MM.1S (cell line): ENCODE measurements around the gene EID2B.

Source experiments
- DNase-seq: peaks from one replicate; pipeline ENCODE4 v3.0.0-alpha.2; 2015
- H2AFZ ChIP-seq: fragments of 300-600 bp; sonication (generic); 2 replicates; pipeline ENCODE4 v1.6.0; 2016; ENCODE audit warnings: antibody characterized with exemption, low read length
- H3F3A ChIP-seq: fragments of 300-600 bp; sonication (generic); 2 replicates; pipeline ENCODE4 v1.6.1; 2016; ENCODE audit warnings: mild to moderate bottlenecking, antibody characterized with exemption, low read length, moderate library complexity, mixed read lengths; ENCODE audit not compliant: insufficient read depth
- H3K27ac ChIP-seq: fragments of 300-600 bp; sonication (generic); 2 replicates; pipeline ENCODE4 v1.5.1; 2016; ENCODE audit warnings: mild to moderate bottlenecking, low read length
- H3K27me3 ChIP-seq: fragments of 300-600 bp; sonication (generic); replicated peaks from 2 replicates; pipeline ENCODE4 v1.6.0; 2016; ENCODE audit warnings: low read length; ENCODE audit not compliant: insufficient read depth
- H3K36me3 ChIP-seq: fragments of 300-600 bp; sonication (generic); replicated peaks from 2 replicates; pipeline ENCODE4 v1.6.1; 2016; ENCODE audit warnings: mild to moderate bottlenecking, low read length, mixed read lengths; ENCODE audit not compliant: insufficient read depth
- H3K4me1 ChIP-seq: fragments of 300-600 bp; sonication (generic); 2 replicates; pipeline ENCODE4 v1.6.1; 2016; ENCODE audit warnings: low read length, mixed read lengths
- H3K4me2 ChIP-seq: fragments of 300-600 bp; sonication (generic); 2 replicates; pipeline ENCODE4 v1.6.0; 2016; ENCODE audit warnings: low read depth, low read length
- H3K4me3 ChIP-seq: fragments of 300-600 bp; sonication (generic); 2 replicates; pipeline ENCODE4 v1.5.1; 2016; ENCODE audit warnings: low read length, mixed read lengths
- H3K79me2 ChIP-seq: fragments of 300-600 bp; sonication (generic); 2 replicates; pipeline ENCODE4 v1.6.1; 2016; ENCODE audit warnings: mixed run types, low read length, mixed read lengths
- H3K9ac ChIP-seq: fragments of 300-600 bp; sonication (generic); 2 replicates; pipeline ENCODE4 v1.6.1; 2016; ENCODE audit warnings: low read length, mixed read lengths
- H3K9me2 ChIP-seq: fragments of 300-600 bp; sonication (generic); replicated peaks from 2 replicates; pipeline ENCODE4 v1.6.1; 2016; ENCODE audit warnings: mild to moderate bottlenecking, low read length, mixed read lengths; ENCODE audit not compliant: insufficient read depth
- H3K9me3 ChIP-seq: fragments of 300-600 bp; sonication (generic); replicated peaks from 2 replicates; pipeline ENCODE4 v1.6.1; 2016; ENCODE audit warnings: mild to moderate bottlenecking, low read length, mixed read lengths; ENCODE audit not compliant: insufficient read depth
- H4K20me1 ChIP-seq: fragments of 300-600 bp; sonication (generic); 2 replicates; pipeline ENCODE4 v1.6.1; 2016; ENCODE audit warnings: mild to moderate bottlenecking, low read length, moderate library complexity, mixed read lengths; ENCODE audit not compliant: insufficient read depth
- EZH2 ChIP-seq: fragments of 300-600 bp; sonication (generic); optimal IDR thresholded peaks from 2 replicates; pipeline ENCODE3; 2017; ENCODE audit warnings: low read depth, mild to moderate bottlenecking, antibody characterized with exemption, low read length, mixed read lengths
- EZH2phosphoT487 ChIP-seq: fragments of 300-600 bp; sonication (generic); IDR thresholded peaks from 2 replicates; pipeline ENCODE4 v1.6.1; 2018; ENCODE audit warnings: antibody characterized with exemption, low read length
- TF ChIP-seq, protein P1 (sequence below): fragments of 300-600 bp; sonication (generic); IDR thresholded peaks from 2 replicates; pipeline ENCODE4 v1.5.1; 2016; ENCODE audit warnings: antibody characterized with exemption, low read length, mixed read lengths

The EID2B gene

DNA sequence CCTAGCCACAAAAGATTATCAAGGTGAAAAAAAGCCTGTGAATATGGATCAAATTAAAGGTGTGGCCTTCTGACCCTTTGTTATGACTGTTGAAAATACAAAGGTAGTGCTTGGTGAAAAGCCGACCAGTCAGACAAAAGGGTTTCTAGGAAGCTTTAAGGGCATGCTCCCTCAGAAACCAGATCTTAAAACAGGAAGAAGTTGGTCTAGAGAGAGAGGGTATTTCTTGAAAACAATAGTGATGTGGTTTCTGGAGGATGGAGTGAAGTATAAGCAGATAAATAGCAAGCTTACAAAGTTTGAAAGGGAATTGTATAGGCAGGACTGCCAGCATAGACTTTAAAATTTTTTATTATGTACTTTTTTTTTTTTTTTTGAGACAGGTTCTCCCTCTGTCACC, 12.3 kb upstream of the EID2B start:
- DNase-seq = no peak
- Histone ChIP-seq H3K27ac (no peak overlapping the region), H3K27me3 (0 out of 2 replicates have a peak, but pooled peaks cover 3% of the 10 kb centered on the region), H3K4me1 (peaks cover 7% of the 10 kb centered on the region; the same call in 1 of the 2 replicates), H4K20me1 (no peaks in the 10 kb centered on the region), H3K4me2 (no peak overlapping the region), H3K9ac (no peak overlapping the region), H3K4me3 (no peak overlapping the region), H3K79me2 (no peaks in the 10 kb centered on the region), H3F3A (no peaks in the 10 kb centered on the region), H2AFZ (no peak overlapping the region), H3K36me3 (no peaks in the 10 kb centered on the region), H3K9me3 (no peaks in the 10 kb centered on the region), H3K9me2 (no peaks in the 10 kb centered on the region)
- TF ChIP-seq EZH2phosphoT487 (no peak), EZH2 (no peak)
- TF ChIP-seq, protein P1, sequence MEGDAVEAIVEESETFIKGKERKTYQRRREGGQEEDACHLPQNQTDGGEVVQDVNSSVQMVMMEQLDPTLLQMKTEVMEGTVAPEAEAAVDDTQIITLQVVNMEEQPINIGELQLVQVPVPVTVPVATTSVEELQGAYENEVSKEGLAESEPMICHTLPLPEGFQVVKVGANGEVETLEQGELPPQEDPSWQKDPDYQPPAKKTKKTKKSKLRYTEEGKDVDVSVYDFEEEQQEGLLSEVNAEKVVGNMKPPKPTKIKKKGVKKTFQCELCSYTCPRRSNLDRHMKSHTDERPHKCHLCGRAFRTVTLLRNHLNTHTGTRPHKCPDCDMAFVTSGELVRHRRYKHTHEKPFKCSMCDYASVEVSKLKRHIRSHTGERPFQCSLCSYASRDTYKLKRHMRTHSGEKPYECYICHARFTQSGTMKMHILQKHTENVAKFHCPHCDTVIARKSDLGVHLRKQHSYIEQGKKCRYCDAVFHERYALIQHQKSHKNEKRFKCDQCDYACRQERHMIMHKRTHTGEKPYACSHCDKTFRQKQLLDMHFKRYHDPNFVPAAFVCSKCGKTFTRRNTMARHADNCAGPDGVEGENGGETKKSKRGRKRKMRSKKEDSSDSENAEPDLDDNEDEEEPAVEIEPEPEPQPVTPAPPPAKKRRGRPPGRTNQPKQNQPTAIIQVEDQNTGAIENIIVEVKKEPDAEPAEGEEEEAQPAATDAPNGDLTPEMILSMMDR = no peak

DNA sequence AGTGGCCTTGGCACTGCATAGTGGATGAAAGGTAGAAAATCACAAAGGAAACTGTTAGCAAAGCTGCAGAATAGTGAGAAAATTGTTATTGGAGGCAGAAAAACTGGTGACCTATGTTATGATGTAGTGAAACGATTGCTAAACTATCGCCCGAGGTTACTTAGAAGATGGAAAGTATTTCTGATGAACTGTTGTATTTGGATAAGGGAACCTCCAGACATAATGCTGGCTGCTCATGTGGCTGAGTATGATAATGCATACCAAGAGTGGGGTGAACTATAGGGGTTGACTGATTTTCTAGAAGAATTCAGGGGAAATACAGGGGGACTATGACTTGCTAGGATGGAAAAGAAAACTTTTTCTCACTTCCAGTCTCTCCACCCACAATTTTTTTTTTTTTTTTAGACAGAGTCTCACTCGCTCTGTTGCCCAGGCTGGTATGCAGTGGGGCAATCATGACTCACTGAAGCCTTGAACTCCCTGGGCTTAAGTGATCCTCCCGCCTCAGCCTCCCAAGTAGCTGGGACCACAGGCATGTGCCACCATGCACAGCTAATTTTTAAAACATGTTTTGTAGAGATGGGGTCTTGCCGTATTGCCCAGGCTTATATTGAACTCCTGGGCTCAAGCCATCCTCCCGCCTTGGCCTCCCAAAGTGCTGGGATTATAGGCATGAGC, 11.7 kb upstream of the EID2B start:
- TF ChIP-seq, protein P1 = no peak
- TF ChIP-seq EZH2phosphoT487 (no peak), EZH2 (no peak)
- no peaks in the 10 kb centered on the region for H3F3A ChIP-seq
- H3K79me2 ChIP-seq = peaks cover 1% of the 10 kb centered on the region
- H3K9me2 ChIP-seq = no peaks in the 10 kb centered on the region
- H3K9ac ChIP-seq = no peak overlapping the region
- no peak for DNase-seq
- H3K36me3 ChIP-seq = no peaks in the 10 kb centered on the region
- H4K20me1 ChIP-seq = no peaks in the 10 kb centered on the region
- no peak overlapping the region for H2AFZ ChIP-seq
- H3K27ac ChIP-seq = no peak overlapping the region
- peaks cover 4% of the 10 kb centered on the region; the same call in 1 of the 2 replicates for H3K4me1 ChIP-seq
- H3K4me3 ChIP-seq = no peak overlapping the region
- H3K4me2 ChIP-seq = no peak overlapping the region
- H3K9me3 ChIP-seq = no peaks in the 10 kb centered on the region
- 0 out of 2 replicates have a peak, but pooled peaks cover 3% of the 10 kb centered on the region for H3K27me3 ChIP-seq

DNA sequence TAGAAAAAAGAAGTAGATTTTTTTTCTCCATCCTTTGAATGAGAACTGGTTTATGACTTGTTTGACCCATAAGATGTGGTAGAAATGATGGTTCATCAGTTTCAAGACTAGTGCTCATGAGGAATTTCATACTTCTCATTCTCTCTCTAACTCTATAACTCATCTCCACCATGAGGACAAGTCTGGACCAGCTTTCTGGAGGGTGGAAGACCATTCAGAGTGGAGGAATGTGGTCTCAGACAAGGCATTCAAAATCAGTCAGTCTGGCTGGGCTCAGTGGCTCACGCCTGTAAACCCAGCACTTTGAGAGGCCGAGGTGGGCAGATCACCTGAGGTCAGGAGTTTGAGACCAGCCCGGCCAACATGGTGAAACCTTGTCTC, 10.8 kb upstream of the EID2B start:
- no peak overlapping the region for H3K4me3 ChIP-seq
- no peak for DNase-seq
- H3K27ac ChIP-seq = no peak overlapping the region
- no peak overlapping the region for H2AFZ ChIP-seq
- H3F3A ChIP-seq = no peaks in the 10 kb centered on the region
- no peaks in the 10 kb centered on the region for H3K9me3 ChIP-seq
- TF ChIP-seq, protein P1 = no peak
- TF ChIP-seq EZH2 (no peak), EZH2phosphoT487 (no peak)
- H3K9ac ChIP-seq = no peak overlapping the region
- H4K20me1 ChIP-seq = no peaks in the 10 kb centered on the region
- 0 out of 2 replicates have a peak, but pooled peaks cover 3% of the 10 kb centered on the region for H3K27me3 ChIP-seq
- no peaks in the 10 kb centered on the region for H3K9me2 ChIP-seq
- peaks cover 9% of the 10 kb centered on the region for H3K79me2 ChIP-seq
- peaks cover 4% of the 10 kb centered on the region for H3K4me1 ChIP-seq
- no peaks in the 10 kb centered on the region for H3K36me3 ChIP-seq
- H3K4me2 ChIP-seq = no peak overlapping the region
